ENCODE measurements around the gene HPCAL1. TPM values are rescaled to one million over a fixed set of nuclear protein-coding genes. Genes with fewer than 3 reads are reported as not detected.

Gene HPCAL1
- total and polyA plus RNA-seq, 2 of the 4 experiments (the other 2 are of a cell fraction), result 8.2 to 33.7 TPM

GRCh38 chr2:10352972-10353371 is 50.3 kb downstream of the HPCAL1 start:
- H2AK5ac ChIP-seq (ENCODE audit: low read depth, low read length), result no peak overlapping the region
- H3K14ac ChIP-seq (replicated peaks; ENCODE audit: low read depth, low read length), result no peak overlapping the region
- H4K91ac ChIP-seq (ENCODE audit: insufficient read depth, low read depth, low read length), result no peak overlapping the region
- BruUV-seq (replicated peaks), result no TSS peak
- no peak overlapping the region for H2BK20ac ChIP-seq (ENCODE audit: low read depth, low read length)
- H3K79me1 ChIP-seq (ENCODE audit: low read depth in 1 of 2, low read length in 2 of 2), result peaks cover 5 to 22% of the 10 kb centered on the region in 2 experiments; a peak in 2 of 4 replicates
- H2BK120ac ChIP-seq (ENCODE audit: low read depth, low read length), result no peak overlapping the region
- no peak overlapping the region for H3K23ac ChIP-seq (ENCODE audit: low read depth, low read length)
- TF ChIP-seq FOS (IDR thresholded peaks at IDR 0.05; ENCODE audit: low read depth, low read length) (no peak), RCOR1 (IDR thresholded peaks at IDR 0.05; ENCODE audit: insufficient replicate concordance, low read length) (no peak), RFX5 (IDR thresholded peaks at IDR 0.05; ENCODE audit: low read depth, low read length) (no peak), POLR2A (IDR thresholded peaks at IDR 0.05; ENCODE audit: low read depth, low read length) (no peak), BHLHE40 (IDR thresholded peaks at IDR 0.05; ENCODE audit: low read depth, low read length) (no peak), SMC3 (IDR thresholded peaks at IDR 0.05; ENCODE audit: low read depth, low read length) (no peak), ELK1 (IDR thresholded peaks at IDR 0.05; ENCODE audit: borderline replicate concordance, low read depth, low read length) (no peak), RAD21 (IDR thresholded peaks at IDR 0.05; ENCODE audit: low read length) (no peak), CTCF (conservative IDR thresholded peaks at IDR 0.05; ENCODE audit: low read depth, low read length) (no peak), NFE2L2 (IDR thresholded peaks at IDR 0.05; ENCODE audit: low read depth, low read length) (no peak), MAFK (IDR thresholded peaks at IDR 0.05; ENCODE audit: low read depth, low read length) (no peak), CHD1 (IDR thresholded peaks at IDR 0.05; ENCODE audit: low read depth, low read length) (no peak), MXI1 (IDR thresholded peaks at IDR 0.05; ENCODE audit: borderline replicate concordance, low read depth, low read length) (no peak)
- H4K8ac ChIP-seq (ENCODE audit: low read depth in 2 of 2, low read length in 2 of 2), result no peak overlapping the region
- H2AK9ac ChIP-seq (replicated peaks; ENCODE audit: low read depth, low read length, poor library complexity), result no peak overlapping the region
- in situ Hi-C loops (cut with MboI; ENCODE audit: low sequenced_read_pairs), result no loop called here
- no peak overlapping the region for H2BK5ac ChIP-seq (ENCODE audit: low read depth, low read length, poor library complexity, severe bottlenecking)
- H3K27ac ChIP-seq (ENCODE audit: insufficient read depth, low read length), result no peak overlapping the region
- no peak overlapping the region for H3K56ac ChIP-seq (ENCODE audit: extremely low read depth, insufficient read depth, low read length)
- H3K9me1 ChIP-seq (ENCODE audit: insufficient read depth, low read length), result no peaks in the 10 kb centered on the region; the same call in 1 of the 2 replicates
- no peaks in the 10 kb centered on the region for H3K27me3 ChIP-seq (ENCODE audit: control insufficient read depth, insufficient read depth, low read length)
- no peaks in the 10 kb centered on the region for H3K9me3 ChIP-seq (ENCODE audit: control insufficient read depth, insufficient read depth, low read length)
- H3K4me1 ChIP-seq (ENCODE audit: control insufficient read depth, insufficient read depth, low read length), result no peaks in the 10 kb centered on the region
- no peak overlapping the region for H2BK15ac ChIP-seq (ENCODE audit: low read depth, low read length)
- H3K4ac ChIP-seq (ENCODE audit: low read depth, low read length), result no peak overlapping the region
- ChIA-PET CTCF (no interaction called here), POLR2A (ENCODE audit: unreplicated experiment) (no interaction called here)
- H2AFZ ChIP-seq (replicated peaks; ENCODE audit: low read length, poor library complexity), result no peak overlapping the region
- H3K4me3 ChIP-seq (ENCODE audit: insufficient read depth, low read depth, low read length), result no peak overlapping the region
- ATAC-seq (ENCODE audit: low read depth) (no peak), DNase-seq (no peak)
- H3K9ac ChIP-seq (ENCODE audit: low read depth, low read length), result no peak overlapping the region
- intact Hi-C loops (cut with micrococcal nuclease), result no loop called here
- no peak overlapping the region for H4K5ac ChIP-seq (ENCODE audit: low read depth, low read length)
- WGBS, 2 experiments (ENCODE audit: extremely low coverage in 2 of 2, insufficient read length in 1 of 2), result 100% methylated on average over 3 of the region's 7 CpGs; no CpG with 5 or more reads in 1 of the 2 experiments
- no peak overlapping the region for H3K18ac ChIP-seq (ENCODE audit: low read depth, low read length)
- no peak overlapping the region for H3K4me2 ChIP-seq (ENCODE audit: low read depth, low read length)
- dilution Hi-C loops (cut with HindIII; ENCODE audit: low sequenced_read_pairs, unreplicated experiment), result no loop called here
- H4K20me1 ChIP-seq (ENCODE audit: insufficient read depth, low read length), result peaks cover 14% of the 10 kb centered on the region; the same call in 1 of the 2 replicates
- H3K36me3 ChIP-seq (ENCODE audit: control insufficient read depth, insufficient read depth, low read length), result no peaks in the 10 kb centered on the region
